HEK293 (cell line): Measurements from ENCODE around the gene CTSE.

Source experiments
- BCL11B ChIP-seq: fragments of 450-650 bp; formaldehyde crosslinking; IDR thresholded peaks from 2 replicates; pipeline ENCODE4 v1.5.1; 2016; ENCODE audit warnings: low read depth, missing biosample characterization, missing genetic modification characterization
- GLIS2 ChIP-seq: fragments of 450-650 bp; formaldehyde crosslinking; IDR thresholded peaks from 2 replicates; pipeline ENCODE4 v1.5.1; 2016; ENCODE audit warnings: missing biosample characterization, missing genetic modification characterization
- KLF7 ChIP-seq: fragments of 450-650 bp; formaldehyde crosslinking; IDR thresholded peaks from 2 replicates; pipeline ENCODE4 v1.5.1; 2016; ENCODE audit warnings: missing biosample characterization, missing genetic modification characterization, borderline replicate concordance
- MEIS1 ChIP-seq: sonication (generic); formaldehyde crosslinking; IDR thresholded peaks from 2 replicates; pipeline ENCODE4 v1.8.1; 2022; ENCODE audit warnings: missing genetic modification reagents, mild to moderate bottlenecking, borderline replicate concordance
- RBAK ChIP-seq: fragments of 450-650 bp; formaldehyde crosslinking; IDR thresholded peaks from 2 replicates; pipeline ENCODE4 v1.5.1; 2016; ENCODE audit warnings: missing biosample characterization, missing genetic modification characterization
- TCF7L2 ChIP-seq: IDR thresholded peaks from 2 replicates; pipeline ENCODE4 v1.6.1; 2011; ENCODE audit warnings: low read depth, mild to moderate bottlenecking, inconsistent platforms, low read length, moderate library complexity, borderline replicate concordance
- TRIM28 ChIP-seq: IDR thresholded peaks from 2 replicates; pipeline ENCODE4 v1.6.1; 2011; ENCODE audit warnings: low read length, control low read depth, borderline replicate concordance
- ZNF121 ChIP-seq: fragments of 450-650 bp; formaldehyde crosslinking; IDR thresholded peaks from 2 replicates; pipeline ENCODE4 v1.5.1; 2016; ENCODE audit warnings: missing biosample characterization, missing genetic modification characterization
- ZNF146 ChIP-seq: fragments of 450-650 bp; formaldehyde crosslinking; IDR thresholded peaks from 2 replicates; pipeline ENCODE4 v1.5.1; 2016; ENCODE audit warnings: missing biosample characterization, missing genetic modification characterization
- ZNF266 ChIP-seq: fragments of 450-650 bp; formaldehyde crosslinking; IDR thresholded peaks from 2 replicates; pipeline ENCODE4 v1.5.1; 2016; ENCODE audit warnings: missing biosample characterization, missing genetic modification characterization, low read depth
- ZNF354C ChIP-seq: fragments of 450-650 bp; formaldehyde crosslinking; IDR thresholded peaks from 2 replicates; pipeline ENCODE4 v1.5.1; 2016; ENCODE audit warnings: missing biosample characterization, missing genetic modification characterization, low read depth, borderline replicate concordance
- ZNF426 ChIP-seq: fragments of 450-650 bp; formaldehyde crosslinking; IDR thresholded peaks from 2 replicates; pipeline ENCODE4 v1.5.1; 2017; ENCODE audit warnings: missing biosample characterization, missing genetic modification characterization, mild to moderate bottlenecking, inconsistent platforms, moderate library complexity
- ZNF501 ChIP-seq: fragments of 450-650 bp; formaldehyde crosslinking; IDR thresholded peaks from 2 replicates; pipeline ENCODE4 v1.5.1; 2016; ENCODE audit warnings: missing biosample characterization, missing genetic modification characterization
- ZNF514 ChIP-seq: fragments of 450-650 bp; formaldehyde crosslinking; IDR thresholded peaks from 2 replicates; pipeline ENCODE4 v1.5.1; 2016; ENCODE audit warnings: missing biosample characterization, missing genetic modification characterization
- ZNF521 ChIP-seq: fragments of 450-650 bp; formaldehyde crosslinking; IDR thresholded peaks from 2 replicates; pipeline ENCODE4 v1.5.1; 2017; ENCODE audit warnings: missing biosample characterization, mild to moderate bottlenecking, missing genetic modification characterization
- ZNF529 ChIP-seq: fragments of 450-650 bp; formaldehyde crosslinking; IDR thresholded peaks from 2 replicates; pipeline ENCODE4 v1.5.1; 2017; ENCODE audit warnings: missing genetic modification characterization, missing biosample characterization; ENCODE audit not compliant: insufficient replicate concordance
- ZNF560 ChIP-seq: fragments of 450-650 bp; formaldehyde crosslinking; IDR thresholded peaks from 2 replicates; pipeline ENCODE4 v1.5.1; 2017; ENCODE audit warnings: missing biosample characterization, missing genetic modification characterization, borderline replicate concordance
- ZNF658 ChIP-seq: fragments of 450-650 bp; formaldehyde crosslinking; IDR thresholded peaks from 2 replicates; pipeline ENCODE4; 2016; ENCODE audit warnings: missing biosample characterization, missing genetic modification characterization
- ZNF660 ChIP-seq: fragments of 450-650 bp; IDR thresholded peaks from 2 replicates; pipeline ENCODE4 v1.5.1; 2018; ENCODE audit warnings: missing biosample characterization, mild to moderate bottlenecking, missing genetic modification characterization
- ZNF670 ChIP-seq: fragments of 450-650 bp; formaldehyde crosslinking; IDR thresholded peaks from 2 replicates; pipeline ENCODE4 v1.5.1; 2016; ENCODE audit warnings: missing biosample characterization, missing genetic modification characterization, low read depth
- ZNF830 ChIP-seq: fragments of 450-650 bp; IDR thresholded peaks from 2 replicates; pipeline ENCODE4 v1.5.0; 2018; ENCODE audit warnings: missing biosample characterization, missing genetic modification characterization, low read depth, mild to moderate bottlenecking, moderate library complexity
- TF ChIP-seq, protein P1 (sequence below): fragments of 450-650 bp; formaldehyde crosslinking; IDR thresholded peaks from 2 replicates; pipeline ENCODE4 v1.5.1; 2016; ENCODE audit warnings: missing biosample characterization, missing genetic modification characterization, low read depth
- TF ChIP-seq, protein P2 (sequence below): sonication (generic); formaldehyde crosslinking; IDR thresholded peaks from 2 replicates; pipeline ENCODE4 v1.8.1; 2022; ENCODE audit warnings: mild to moderate bottlenecking, moderate library complexity, missing genetic modification reagents
- TF ChIP-seq, protein P3 (sequence below): fragments of 450-650 bp; formaldehyde crosslinking; IDR thresholded peaks from 2 replicates; pipeline ENCODE4 v1.5.1; 2016; ENCODE audit warnings: missing biosample characterization, missing genetic modification characterization
- TF ChIP-seq, protein P4 (sequence below): fragments of 450-650 bp; formaldehyde crosslinking; IDR thresholded peaks from 2 replicates; pipeline ENCODE4 v1.5.1; 2017; ENCODE audit warnings: missing biosample characterization, missing genetic modification characterization
- TF ChIP-seq, protein P5 (sequence below): fragments of 450-650 bp; formaldehyde crosslinking; IDR thresholded peaks from 2 replicates; pipeline ENCODE4 v1.5.1; 2016; ENCODE audit warnings: missing biosample characterization, missing genetic modification characterization
- TF ChIP-seq, protein P6 (sequence below): fragments of 450-650 bp; formaldehyde crosslinking; IDR thresholded peaks from 2 replicates; pipeline ENCODE4 v1.5.1; 2016; ENCODE audit warnings: missing biosample characterization, missing genetic modification characterization

The CTSE gene

DNA sequence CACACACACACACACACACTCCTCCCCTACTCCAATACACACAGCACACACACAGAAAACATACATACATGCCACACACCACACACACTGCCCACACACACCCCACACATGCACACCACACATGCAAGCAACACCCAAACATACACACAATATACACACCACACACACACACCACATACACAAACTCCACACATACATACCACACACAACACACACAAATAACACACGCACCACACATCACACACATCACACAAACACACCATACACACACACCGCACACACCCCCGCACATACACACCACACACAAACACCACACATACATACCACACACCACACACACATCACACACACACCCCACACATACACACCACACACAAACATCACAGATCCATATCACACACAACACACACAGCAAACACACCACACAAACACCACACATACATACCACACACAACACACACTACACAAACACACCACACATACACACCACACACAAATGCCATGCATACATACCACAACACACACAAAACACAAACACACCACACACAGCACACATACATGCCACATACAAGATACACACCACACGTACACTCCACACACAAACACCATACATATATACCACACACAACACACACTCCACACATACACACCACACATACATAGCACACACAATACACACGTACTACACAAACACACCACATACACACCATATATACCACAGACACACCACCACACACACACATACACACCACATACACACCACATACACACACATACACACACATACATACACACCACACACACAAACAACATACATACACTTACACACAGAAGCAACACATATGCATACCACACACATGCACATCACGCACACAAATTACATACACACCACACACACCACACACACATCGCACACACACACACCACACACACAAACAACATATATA lies 19.6 kb downstream of the CTSE start (continued):
- TF ChIP-seq RBAK (tag by site-specific recombination) (no peak), ZNF426 (tag by site-specific recombination) (no peak), BCL11B (tag by site-specific recombination) (no peak), ZNF354C (tag by site-specific recombination) (peak; percentile 8; the same call in 1 of the 2 replicates), MEIS1 (CRISPR knock-in tag) (no peak), ZNF121 (tag by site-specific recombination) (no peak), ZNF670 (tag by site-specific recombination) (peak; percentile 37), ZNF560 (tag by site-specific recombination) (no peak), ZNF266 (peak; percentile 8; the same call in 1 of the 2 replicates), ZNF529 (tag by site-specific recombination) (no peak), ZNF660 (tag by site-specific recombination) (no peak), ZNF830 (tag by site-specific recombination) (no peak), TRIM28 (no peak), ZNF521 (tag by site-specific recombination) (no peak; the same call in 1 of the 2 replicates), TCF7L2 (no peak), ZNF658 (tag by site-specific recombination) (no peak; the same call in none of the 2 replicates), ZNF501 (tag by site-specific recombination) (no peak), ZNF514 (tag by site-specific recombination) (0 out of 2 replicates have a peak, but pooled peaks have one; percentile 5), KLF7 (tag by site-specific recombination) (no peak), GLIS2 (tag by site-specific recombination) (no peak), ZNF146 (no peak)
- TF ChIP-seq, protein P1, sequence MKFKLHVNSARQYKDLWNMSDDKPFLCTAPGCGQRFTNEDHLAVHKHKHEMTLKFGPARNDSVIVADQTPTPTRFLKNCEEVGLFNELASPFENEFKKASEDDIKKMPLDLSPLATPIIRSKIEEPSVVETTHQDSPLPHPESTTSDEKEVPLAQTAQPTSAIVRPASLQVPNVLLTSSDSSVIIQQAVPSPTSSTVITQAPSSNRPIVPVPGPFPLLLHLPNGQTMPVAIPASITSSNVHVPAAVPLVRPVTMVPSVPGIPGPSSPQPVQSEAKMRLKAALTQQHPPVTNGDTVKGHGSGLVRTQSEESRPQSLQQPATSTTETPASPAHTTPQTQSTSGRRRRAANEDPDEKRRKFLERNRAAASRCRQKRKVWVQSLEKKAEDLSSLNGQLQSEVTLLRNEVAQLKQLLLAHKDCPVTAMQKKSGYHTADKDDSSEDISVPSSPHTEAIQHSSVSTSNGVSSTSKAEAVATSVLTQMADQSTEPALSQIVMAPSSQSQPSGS = no peak
- TF ChIP-seq, protein P2, sequence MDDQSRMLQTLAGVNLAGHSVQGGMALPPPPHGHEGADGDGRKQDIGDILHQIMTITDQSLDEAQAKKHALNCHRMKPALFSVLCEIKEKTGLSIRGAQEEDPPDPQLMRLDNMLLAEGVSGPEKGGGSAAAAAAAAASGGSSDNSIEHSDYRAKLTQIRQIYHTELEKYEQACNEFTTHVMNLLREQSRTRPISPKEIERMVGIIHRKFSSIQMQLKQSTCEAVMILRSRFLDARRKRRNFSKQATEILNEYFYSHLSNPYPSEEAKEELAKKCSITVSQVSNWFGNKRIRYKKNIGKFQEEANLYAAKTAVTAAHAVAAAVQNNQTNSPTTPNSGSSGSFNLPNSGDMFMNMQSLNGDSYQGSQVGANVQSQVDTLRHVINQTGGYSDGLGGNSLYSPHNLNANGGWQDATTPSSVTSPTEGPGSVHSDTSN (CRISPR knock-in tag) = no peak
- TF ChIP-seq, protein P3, sequence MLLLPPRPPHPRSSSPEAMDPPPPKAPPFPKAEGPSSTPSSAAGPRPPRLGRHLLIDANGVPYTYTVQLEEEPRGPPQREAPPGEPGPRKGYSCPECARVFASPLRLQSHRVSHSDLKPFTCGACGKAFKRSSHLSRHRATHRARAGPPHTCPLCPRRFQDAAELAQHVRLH (tag by site-specific recombination) = no peak
- TF ChIP-seq, protein P4, sequence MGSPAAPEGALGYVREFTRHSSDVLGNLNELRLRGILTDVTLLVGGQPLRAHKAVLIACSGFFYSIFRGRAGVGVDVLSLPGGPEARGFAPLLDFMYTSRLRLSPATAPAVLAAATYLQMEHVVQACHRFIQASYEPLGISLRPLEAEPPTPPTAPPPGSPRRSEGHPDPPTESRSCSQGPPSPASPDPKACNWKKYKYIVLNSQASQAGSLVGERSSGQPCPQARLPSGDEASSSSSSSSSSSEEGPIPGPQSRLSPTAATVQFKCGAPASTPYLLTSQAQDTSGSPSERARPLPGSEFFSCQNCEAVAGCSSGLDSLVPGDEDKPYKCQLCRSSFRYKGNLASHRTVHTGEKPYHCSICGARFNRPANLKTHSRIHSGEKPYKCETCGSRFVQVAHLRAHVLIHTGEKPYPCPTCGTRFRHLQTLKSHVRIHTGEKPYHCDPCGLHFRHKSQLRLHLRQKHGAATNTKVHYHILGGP (tag by site-specific recombination) = 0 out of 2 replicates have a peak, but pooled peaks have one; percentile 13
- TF ChIP-seq, protein P5, sequence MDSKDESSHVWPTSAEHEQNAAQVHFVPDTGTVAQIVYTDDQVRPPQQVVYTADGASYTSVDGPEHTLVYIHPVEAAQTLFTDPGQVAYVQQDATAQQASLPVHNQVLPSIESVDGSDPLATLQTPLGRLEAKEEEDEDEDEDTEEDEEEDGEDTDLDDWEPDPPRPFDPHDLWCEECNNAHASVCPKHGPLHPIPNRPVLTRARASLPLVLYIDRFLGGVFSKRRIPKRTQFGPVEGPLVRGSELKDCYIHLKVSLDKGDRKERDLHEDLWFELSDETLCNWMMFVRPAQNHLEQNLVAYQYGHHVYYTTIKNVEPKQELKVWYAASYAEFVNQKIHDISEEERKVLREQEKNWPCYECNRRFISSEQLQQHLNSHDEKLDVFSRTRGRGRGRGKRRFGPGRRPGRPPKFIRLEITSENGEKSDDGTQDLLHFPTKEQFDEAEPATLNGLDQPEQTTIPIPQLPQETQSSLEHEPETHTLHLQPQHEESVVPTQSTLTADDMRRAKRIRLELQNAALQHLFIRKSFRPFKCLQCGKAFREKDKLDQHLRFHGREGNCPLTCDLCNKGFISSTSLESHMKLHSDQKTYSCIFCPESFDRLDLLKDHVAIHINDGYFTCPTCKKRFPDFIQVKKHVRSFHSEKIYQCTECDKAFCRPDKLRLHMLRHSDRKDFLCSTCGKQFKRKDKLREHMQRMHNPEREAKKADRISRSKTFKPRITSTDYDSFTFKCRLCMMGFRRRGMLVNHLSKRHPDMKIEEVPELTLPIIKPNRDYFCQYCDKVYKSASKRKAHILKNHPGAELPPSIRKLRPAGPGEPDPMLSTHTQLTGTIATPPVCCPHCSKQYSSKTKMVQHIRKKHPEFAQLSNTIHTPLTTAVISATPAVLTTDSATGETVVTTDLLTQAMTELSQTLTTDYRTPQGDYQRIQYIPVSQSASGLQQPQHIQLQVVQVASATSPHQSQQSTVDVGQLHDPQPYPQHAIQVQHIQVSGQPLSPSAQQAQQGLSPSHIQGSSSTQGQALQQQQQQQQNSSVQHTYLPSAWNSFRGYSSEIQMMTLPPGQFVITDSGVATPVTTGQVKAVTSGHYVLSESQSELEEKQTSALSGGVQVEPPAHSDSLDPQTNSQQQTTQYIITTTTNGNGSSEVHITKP (tag by site-specific recombination) = no peak
- TF ChIP-seq, protein P6, sequence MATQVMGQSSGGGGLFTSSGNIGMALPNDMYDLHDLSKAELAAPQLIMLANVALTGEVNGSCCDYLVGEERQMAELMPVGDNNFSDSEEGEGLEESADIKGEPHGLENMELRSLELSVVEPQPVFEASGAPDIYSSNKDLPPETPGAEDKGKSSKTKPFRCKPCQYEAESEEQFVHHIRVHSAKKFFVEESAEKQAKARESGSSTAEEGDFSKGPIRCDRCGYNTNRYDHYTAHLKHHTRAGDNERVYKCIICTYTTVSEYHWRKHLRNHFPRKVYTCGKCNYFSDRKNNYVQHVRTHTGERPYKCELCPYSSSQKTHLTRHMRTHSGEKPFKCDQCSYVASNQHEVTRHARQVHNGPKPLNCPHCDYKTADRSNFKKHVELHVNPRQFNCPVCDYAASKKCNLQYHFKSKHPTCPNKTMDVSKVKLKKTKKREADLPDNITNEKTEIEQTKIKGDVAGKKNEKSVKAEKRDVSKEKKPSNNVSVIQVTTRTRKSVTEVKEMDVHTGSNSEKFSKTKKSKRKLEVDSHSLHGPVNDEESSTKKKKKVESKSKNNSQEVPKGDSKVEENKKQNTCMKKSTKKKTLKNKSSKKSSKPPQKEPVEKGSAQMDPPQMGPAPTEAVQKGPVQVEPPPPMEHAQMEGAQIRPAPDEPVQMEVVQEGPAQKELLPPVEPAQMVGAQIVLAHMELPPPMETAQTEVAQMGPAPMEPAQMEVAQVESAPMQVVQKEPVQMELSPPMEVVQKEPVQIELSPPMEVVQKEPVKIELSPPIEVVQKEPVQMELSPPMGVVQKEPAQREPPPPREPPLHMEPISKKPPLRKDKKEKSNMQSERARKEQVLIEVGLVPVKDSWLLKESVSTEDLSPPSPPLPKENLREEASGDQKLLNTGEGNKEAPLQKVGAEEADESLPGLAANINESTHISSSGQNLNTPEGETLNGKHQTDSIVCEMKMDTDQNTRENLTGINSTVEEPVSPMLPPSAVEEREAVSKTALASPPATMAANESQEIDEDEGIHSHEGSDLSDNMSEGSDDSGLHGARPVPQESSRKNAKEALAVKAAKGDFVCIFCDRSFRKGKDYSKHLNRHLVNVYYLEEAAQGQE (tag by site-specific recombination) = no peak
